ENCODE data around the gene KRR1. TPM values are rescaled to one million over a fixed set of nuclear protein-coding genes. Genes with fewer than 3 reads are reported as not detected.

The KRR1 gene
- total RNA-seq, 2 donors from 2014 or later, result 60.7 to 75.2 TPM

- Mint-ChIP-seq H3K27ac (no peak overlapping the region), H3K4me1 (peaks cover 15% of the 10 kb centered on the region), H3K36me3 (ENCODE audit: low read depth) (no peaks in the 10 kb centered on the region), H3K9me3 (no peaks in the 10 kb centered on the region), H3K4me3 (no peak overlapping the region), H3K27me3 (ENCODE audit: insufficient read depth) (no peaks in the 10 kb centered on the region)
- no peaks in the 10 kb centered on the region for H3K4me1 ChIP-seq (ENCODE audit: control insufficient read depth, insufficient read depth, low read length)
- H3K27ac ChIP-seq (ENCODE audit: low read depth, low read length), result no peak overlapping the region
- H3K27me3 ChIP-seq (ENCODE audit: control insufficient read depth, insufficient read depth, low read length, poor library complexity, severe bottlenecking), result no peaks in the 10 kb centered on the region
- no peak overlapping the region for H3K9ac ChIP-seq (ENCODE audit: extremely low read depth, low read length, poor library complexity, severe bottlenecking)
- TF ChIP-seq CTCF (conservative IDR thresholded peaks at IDR 0.05), result no peak
- no peaks in the 10 kb centered on the region for H3K9me3 ChIP-seq (ENCODE audit: control insufficient read depth, low read length)
- H3K4me3 ChIP-seq (ENCODE audit: low read length), result no peak overlapping the region
- DNase-seq, result no peak
- 89% methylated on average over 3 of the region's 3 CpGs; no CpG with 5 or more reads in 1 of the 2 experiments for WGBS, 2 experiments (ENCODE audit: insufficient coverage in 1 of 2, insufficient read length in 1 of 2)
- H3K36me3 ChIP-seq (ENCODE audit: control insufficient read depth, insufficient read depth, low read length), result no peaks in the 10 kb centered on the region
These were observed 45.0 kb upstream of the KRR1 start for GRCh38 chr12:75556311-75556899.

- DNase-seq, result no peak
- H3K36me3 ChIP-seq (ENCODE audit: control insufficient read depth, insufficient read depth, low read length), result no peaks in the 10 kb centered on the region
- 86% methylated on average over 1 of the region's 1 CpG; no CpG with 5 or more reads in 1 of the 2 experiments for WGBS, 2 experiments (ENCODE audit: insufficient coverage in 1 of 2, insufficient read length in 1 of 2)
- Mint-ChIP-seq H3K4me3 (no peak overlapping the region), H3K27me3 (ENCODE audit: insufficient read depth) (no peaks in the 10 kb centered on the region), H3K4me1 (peaks cover 15% of the 10 kb centered on the region), H3K27ac (no peak overlapping the region), H3K9me3 (no peaks in the 10 kb centered on the region), H3K36me3 (ENCODE audit: low read depth) (no peaks in the 10 kb centered on the region)
- no peak overlapping the region for H3K9ac ChIP-seq (ENCODE audit: extremely low read depth, low read length, poor library complexity, severe bottlenecking)
- TF ChIP-seq CTCF (conservative IDR thresholded peaks at IDR 0.05), result no peak
- no peaks in the 10 kb centered on the region for H3K9me3 ChIP-seq (ENCODE audit: control insufficient read depth, low read length)
- no peaks in the 10 kb centered on the region for H3K4me1 ChIP-seq (ENCODE audit: control insufficient read depth, insufficient read depth, low read length)
- H3K4me3 ChIP-seq (ENCODE audit: low read length), result no peak overlapping the region
- no peak overlapping the region for H3K27ac ChIP-seq (ENCODE audit: low read depth, low read length)
- no peaks in the 10 kb centered on the region for H3K27me3 ChIP-seq (ENCODE audit: control insufficient read depth, insufficient read depth, low read length, poor library complexity, severe bottlenecking)
These were observed 43.1 kb upstream of the KRR1 start for GRCh38 chr12:75554556-75554880.

- Histone ChIP-seq H3K36me3 (ENCODE audit: control insufficient read depth, insufficient read depth, low read length) (no peaks in the 10 kb centered on the region), H3K9me3 (ENCODE audit: control insufficient read depth, low read length) (no peaks in the 10 kb centered on the region), H3K4me3 (ENCODE audit: low read length) (no peak overlapping the region), H3K9ac (ENCODE audit: extremely low read depth, low read length, poor library complexity, severe bottlenecking) (no peak overlapping the region), H3K4me1 (ENCODE audit: control insufficient read depth, insufficient read depth, low read length) (no peaks in the 10 kb centered on the region), H3K27ac (ENCODE audit: low read depth, low read length) (no peak overlapping the region), H3K27me3 (ENCODE audit: control insufficient read depth, insufficient read depth, low read length, poor library complexity, severe bottlenecking) (no peaks in the 10 kb centered on the region)
- H3K27ac Mint-ChIP-seq, result no peak overlapping the region
- H3K4me3 Mint-ChIP-seq, result no peak overlapping the region
- 67 to 82% methylated on average over 2 to 3 of the region's 3 CpGs for WGBS, 2 experiments (ENCODE audit: insufficient coverage in 1 of 2, insufficient read length in 1 of 2)
- H3K4me1 Mint-ChIP-seq, result peaks cover 15% of the 10 kb centered on the region
- no peaks in the 10 kb centered on the region for H3K9me3 Mint-ChIP-seq
- H3K36me3 Mint-ChIP-seq (ENCODE audit: low read depth), result no peaks in the 10 kb centered on the region
- DNase-seq, result no peak
- TF ChIP-seq CTCF (conservative IDR thresholded peaks at IDR 0.05), result no peak
- no peaks in the 10 kb centered on the region for H3K27me3 Mint-ChIP-seq (ENCODE audit: insufficient read depth)
These were observed 42.6 kb upstream of the KRR1 start for GRCh38 chr12:75553836-75554555.

All from endodermal cell (in vitro differentiated cells).